IMR-90 (cell line): Measurements from ENCODE around the gene ARPP21. TPM values are rescaled to one million over a fixed set of nuclear protein-coding genes. Genes with fewer than 3 reads are reported as not detected.

Experiments
- ATAC-seq: fragments of 200-7000 bp; cut with Tn5 transposase; 2 replicates; pipeline ENCODE4 v1.9.1; 2020; ENCODE audit warnings: low read depth, mild to moderate bottlenecking, moderate library complexity
- BruUV-seq: library from RNA; stranded (reverse); fragments of 400-500 nt; replicated peaks from 2 replicates; lab custom pipeline; 2021; lab: Mats Ljungman, UMichigan
- CTCF ChIA-PET: fragments of 300-600 bp; formaldehyde crosslinking; extraction: SDS; loops from one replicate; lab custom pipeline; 2021; ENCODE audit warnings: antibody characterized with exemption; lab: Yijun Ruan, JAX
- POLR2A ChIA-PET: fragments of 300-600 bp; sonication (Branson Sonifier 250); formaldehyde crosslinking; loops from one replicate; lab custom pipeline; 2022; ENCODE audit warnings: antibody characterized with exemption; ENCODE audit not compliant: unreplicated experiment; lab: Charles Lee
- DNase-seq: peaks from one replicate; pipeline ENCODE4 v3.0.0; 2013
- H2AFZ ChIP-seq: replicated peaks from 2 replicates; pipeline ENCODE3; 2013; ENCODE audit warnings: low read length, mild to moderate bottlenecking; ENCODE audit not compliant: poor library complexity
- H2AK5ac ChIP-seq: 2 replicates; pipeline ENCODE4 v1.6.1; 2013; ENCODE audit warnings: low read depth, low read length, inconsistent platforms
- H2AK9ac ChIP-seq: replicated peaks from 2 replicates; pipeline ENCODE3; 2013; ENCODE audit warnings: mild to moderate bottlenecking, low read depth, low read length, moderate library complexity; ENCODE audit not compliant: poor library complexity
- H2BK120ac ChIP-seq: 2 replicates; pipeline ENCODE4 v1.6.1; 2013; ENCODE audit warnings: low read depth, low read length, inconsistent platforms
- H2BK15ac ChIP-seq: 3 replicates; pipeline ENCODE4 v1.6.1; 2013; ENCODE audit warnings: low read depth, low read length, inconsistent platforms
- H2BK20ac ChIP-seq: 2 replicates; pipeline ENCODE4 v1.6.1; 2013; ENCODE audit warnings: low read depth, mild to moderate bottlenecking, inconsistent platforms, low read length, moderate library complexity
- H2BK5ac ChIP-seq: 2 replicates; pipeline ENCODE4 v1.6.1; 2013; ENCODE audit warnings: mild to moderate bottlenecking, low read depth, low read length, inconsistent platforms; ENCODE audit not compliant: poor library complexity, severe bottlenecking
- H3K14ac ChIP-seq: replicated peaks from 2 replicates; pipeline ENCODE4 v1.6.1; 2013; ENCODE audit warnings: low read depth, low read length, inconsistent platforms
- H3K18ac ChIP-seq: 2 replicates; pipeline ENCODE4 v1.6.1; 2013; ENCODE audit warnings: low read depth, low read length, control low read depth
- H3K23ac ChIP-seq: 2 replicates; pipeline ENCODE4 v1.6.1; 2013; ENCODE audit warnings: low read depth, low read length, inconsistent platforms
- H3K27ac ChIP-seq: 2 replicates; pipeline ENCODE4 v1.5.1; 2013; ENCODE audit warnings: mild to moderate bottlenecking, control low read depth, low read length; ENCODE audit not compliant: insufficient read depth
- H3K27me3 ChIP-seq: 2 replicates; pipeline ENCODE4 v1.6.1; 2013; ENCODE audit warnings: low read length; ENCODE audit not compliant: control insufficient read depth, insufficient read depth
- H3K36me3 ChIP-seq: 2 replicates; pipeline ENCODE4 v1.6.1; 2013; ENCODE audit warnings: low read length, mixed read lengths; ENCODE audit not compliant: control insufficient read depth, insufficient read depth
- H3K4ac ChIP-seq: 2 replicates; pipeline ENCODE4 v1.6.1; 2013; ENCODE audit warnings: low read depth, low read length, inconsistent platforms
- H3K4me1 ChIP-seq: 2 replicates; pipeline ENCODE4 v1.6.1; 2013; ENCODE audit warnings: low read length, mixed read lengths; ENCODE audit not compliant: control insufficient read depth, insufficient read depth
- H3K4me2 ChIP-seq: 2 replicates; pipeline ENCODE4 v1.6.1; 2013; ENCODE audit warnings: low read depth, mild to moderate bottlenecking, control low read depth, low read length, moderate library complexity
- H3K4me3 ChIP-seq: 2 replicates; pipeline ENCODE4 v1.5.1; 2013; ENCODE audit warnings: low read depth, mild to moderate bottlenecking, control low read depth, low read length, moderate library complexity; ENCODE audit not compliant: insufficient read depth
- H3K56ac ChIP-seq: 2 replicates; pipeline ENCODE4 v1.6.1; 2013; ENCODE audit warnings: low read length, inconsistent platforms; ENCODE audit not compliant: insufficient read depth; ENCODE audit errors: extremely low read depth
- H3K79me1 ChIP-seq, 2 experiments: 2 replicates each; pipeline ENCODE4 v1.6.1; 2013; ENCODE audit warnings: low read length in 2 of 2, inconsistent platforms in 1 of 2, low read depth in 1 of 2
- H3K9ac ChIP-seq: 2 replicates; pipeline ENCODE4 v1.6.1; 2013; ENCODE audit warnings: low read depth, low read length, control low read depth
- H3K9me1 ChIP-seq: 2 replicates; pipeline ENCODE4 v1.6.1; 2013; ENCODE audit warnings: low read length, inconsistent platforms; ENCODE audit not compliant: insufficient read depth
- H3K9me3 ChIP-seq: 2 replicates; pipeline ENCODE4 v1.6.1; 2013; ENCODE audit warnings: low read length; ENCODE audit not compliant: control insufficient read depth, insufficient read depth
- H4K20me1 ChIP-seq: 2 replicates; pipeline ENCODE4 v1.6.1; 2013; ENCODE audit warnings: low read length, inconsistent platforms; ENCODE audit not compliant: insufficient read depth
- H4K5ac ChIP-seq: 2 replicates; pipeline ENCODE4 v1.6.1; 2013; ENCODE audit warnings: mild to moderate bottlenecking, low read depth, low read length, control low read depth
- H4K8ac ChIP-seq, 2 experiments: 2 replicates each; pipeline ENCODE4 v1.6.1; 2013; ENCODE audit warnings: low read depth in 2 of 2, low read length in 2 of 2, control low read depth in 1 of 2, inconsistent platforms in 1 of 2
- H4K91ac ChIP-seq: 2 replicates; pipeline ENCODE4 v1.6.1; 2013; ENCODE audit warnings: low read depth, low read length, inconsistent platforms; ENCODE audit not compliant: insufficient read depth
- BHLHE40 ChIP-seq: fragments of 150-350 bp; IDR thresholded peaks from 2 replicates; pipeline ENCODE4 v1.6.1; 2016; ENCODE audit warnings: mild to moderate bottlenecking, low read depth, low read length
- CEBPB ChIP-seq: IDR thresholded peaks from 2 replicates; pipeline ENCODE4 v1.6.1; 2012; ENCODE audit warnings: low read depth, low read length, improper control_type of control experiment
- CHD1 ChIP-seq: IDR thresholded peaks from 2 replicates; pipeline ENCODE4 v1.6.1; 2012; ENCODE audit warnings: low read depth, low read length, improper control_type of control experiment
- ELK1 ChIP-seq: fragments of 150-350 bp; IDR thresholded peaks from 2 replicates; pipeline ENCODE4 v1.6.1; 2016; ENCODE audit warnings: low read depth, mild to moderate bottlenecking, low read length, moderate library complexity, borderline replicate concordance
- FOS ChIP-seq: fragments of 150-350 bp; IDR thresholded peaks from 2 replicates; pipeline ENCODE4 v1.6.1; 2016; ENCODE audit warnings: low read depth, low read length
- MAFK ChIP-seq: IDR thresholded peaks from 2 replicates; pipeline ENCODE4 v1.6.1; 2012; ENCODE audit warnings: low read depth, low read length, improper control_type of control experiment
- MAZ ChIP-seq: IDR thresholded peaks from 2 replicates; pipeline ENCODE4 v1.6.1; 2012; ENCODE audit warnings: low read depth, mild to moderate bottlenecking, low read length, improper control_type of control experiment, moderate library complexity, borderline replicate concordance
- MXI1 ChIP-seq: IDR thresholded peaks from 2 replicates; pipeline ENCODE4 v1.6.1; 2012; ENCODE audit warnings: low read depth, mild to moderate bottlenecking, low read length, moderate library complexity, borderline replicate concordance
- NFE2L2 ChIP-seq: fragments of 150-350 bp; IDR thresholded peaks from 2 replicates; pipeline ENCODE4 v1.6.1; 2016; ENCODE audit warnings: low read depth, mild to moderate bottlenecking, low read length
- POLR2A ChIP-seq: IDR thresholded peaks from 2 replicates; pipeline ENCODE4 v1.6.1; 2012; ENCODE audit warnings: mild to moderate bottlenecking, low read depth, low read length
- RAD21 ChIP-seq: IDR thresholded peaks from 2 replicates; pipeline ENCODE4 v1.6.1; 2012; ENCODE audit warnings: low read length, improper control_type of control experiment
- RCOR1 ChIP-seq: IDR thresholded peaks from 2 replicates; pipeline ENCODE4 v1.6.1; 2012; ENCODE audit warnings: mild to moderate bottlenecking, low read length, improper control_type of control experiment; ENCODE audit not compliant: insufficient replicate concordance
- RFX5 ChIP-seq: IDR thresholded peaks from 2 replicates; pipeline ENCODE4 v1.8.0; 2012; ENCODE audit warnings: low read depth, mild to moderate bottlenecking, low read length, moderate library complexity
- SMC3 ChIP-seq: fragments of 150-350 bp; IDR thresholded peaks from 2 replicates; pipeline ENCODE4 v1.6.1; 2016; ENCODE audit warnings: low read depth, mild to moderate bottlenecking, antibody characterized with exemption, low read length, moderate library complexity
- WGBS, 2 experiments: methylation state at CpG; one replicate each; pipeline versions ENCODE4 v1.1.5 to v1.1.7; 2013; ENCODE audit warnings: missing lambda C conversion rate in 2 of 2; ENCODE audit not compliant: insufficient read length in 1 of 2; ENCODE audit errors: extremely low coverage in 2 of 2; 5-methylcytosine and 5-hydroxymethylcytosine counted together
- dilution Hi-C: fragments of 300-500 bp; cut with HindIII; formaldehyde crosslinking; loops from one replicate; pipeline ENCODE4 v1.14.3; 2018; ENCODE audit warnings: low sequenced_read_pairs; ENCODE audit not compliant: unreplicated experiment
- in situ Hi-C: fragments of 300-500 bp; cut with MboI; formaldehyde crosslinking; loops from 3 replicates; pipeline ENCODE4 v1.14.3; 2019; ENCODE audit warnings: low sequenced_read_pairs, inconsistent platforms, mixed read lengths
- intact Hi-C: fragments of 100-400 bp; cut with micrococcal nuclease; formaldehyde crosslinking; loops from 2 replicates; pipeline ENCODE4 v1.10.0; 2022
- polyA plus RNA-seq, 3 experiments: library from polyadenylated mRNA; depleted of rRNA; stranded (reverse); fragments of >200 nt; gene quantifications; 2 replicates each; pipeline ENCODE4 v1.2.3, GENCODE V29; 2012; ENCODE audit warnings: low replicate concordance in 1 of 3
- total RNA-seq: library from RNA; depleted of rRNA; stranded (reverse); fragments of >200 nt; gene quantifications from 2 replicates; pipeline ENCODE4 v1.2.3, GENCODE V29; 2012
- TF ChIP-seq, protein P1 (sequence below): fragments of 150-350 bp; IDR thresholded peaks from 2 replicates; pipeline ENCODE4 v1.6.1; 2017; ENCODE audit warnings: mild to moderate bottlenecking, antibody characterized with exemption, low read length, low read depth
- TF ChIP-seq, protein P2 (sequence below): conservative IDR thresholded peaks from 2 replicates; pipeline ENCODE4 v1.5.1; 2012; ENCODE audit warnings: mild to moderate bottlenecking, low read depth, low read length, improper control_type of control experiment

Gene ARPP21
- total and polyA plus RNA-seq, 2 of the 4 experiments (the other 2 are of a cell fraction), result not detected

GRCh38 chr3:35817216-35817615, 177.9 kb downstream of the ARPP21 start:
- H2AK5ac ChIP-seq, result no peak overlapping the region
- H3K4me1 ChIP-seq, result no peaks in the 10 kb centered on the region
- no peak overlapping the region for H3K4me2 ChIP-seq
- no peak overlapping the region for H2BK120ac ChIP-seq
- no peaks in the 10 kb centered on the region for H3K9me1 ChIP-seq
- no peak overlapping the region for H3K9ac ChIP-seq
- no peaks in the 10 kb centered on the region for H3K27me3 ChIP-seq
- H2AFZ ChIP-seq, result no peak overlapping the region
- no peak overlapping the region for H3K18ac ChIP-seq
- no peak overlapping the region for H4K91ac ChIP-seq
- no peak overlapping the region for H3K23ac ChIP-seq
- dilution Hi-C loops, result no loop called here
- no peak overlapping the region for H2AK9ac ChIP-seq
- POLR2A ChIA-PET, result no interaction called here
- H2BK5ac ChIP-seq, result no peak overlapping the region
- WGBS, 2 experiments, result 10% methylated on average over 2 of the region's 4 CpGs; no CpG with 5 or more reads in 1 of the 2 experiments
- TF ChIP-seq RAD21, result no peak
- no peak for TF ChIP-seq MAZ
- TF ChIP-seq SMC3, result no peak
- TF ChIP-seq NFE2L2, result no peak
- no peak for TF ChIP-seq MXI1
- no peak for TF ChIP-seq CEBPB
- TF ChIP-seq FOS, result no peak
- TF ChIP-seq BHLHE40, result no peak
- TF ChIP-seq, protein P1, sequence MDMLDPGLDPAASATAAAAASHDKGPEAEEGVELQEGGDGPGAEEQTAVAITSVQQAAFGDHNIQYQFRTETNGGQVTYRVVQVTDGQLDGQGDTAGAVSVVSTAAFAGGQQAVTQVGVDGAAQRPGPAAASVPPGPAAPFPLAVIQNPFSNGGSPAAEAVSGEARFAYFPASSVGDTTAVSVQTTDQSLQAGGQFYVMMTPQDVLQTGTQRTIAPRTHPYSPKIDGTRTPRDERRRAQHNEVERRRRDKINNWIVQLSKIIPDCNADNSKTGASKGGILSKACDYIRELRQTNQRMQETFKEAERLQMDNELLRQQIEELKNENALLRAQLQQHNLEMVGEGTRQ, result no peak
- TF ChIP-seq, protein P2, sequence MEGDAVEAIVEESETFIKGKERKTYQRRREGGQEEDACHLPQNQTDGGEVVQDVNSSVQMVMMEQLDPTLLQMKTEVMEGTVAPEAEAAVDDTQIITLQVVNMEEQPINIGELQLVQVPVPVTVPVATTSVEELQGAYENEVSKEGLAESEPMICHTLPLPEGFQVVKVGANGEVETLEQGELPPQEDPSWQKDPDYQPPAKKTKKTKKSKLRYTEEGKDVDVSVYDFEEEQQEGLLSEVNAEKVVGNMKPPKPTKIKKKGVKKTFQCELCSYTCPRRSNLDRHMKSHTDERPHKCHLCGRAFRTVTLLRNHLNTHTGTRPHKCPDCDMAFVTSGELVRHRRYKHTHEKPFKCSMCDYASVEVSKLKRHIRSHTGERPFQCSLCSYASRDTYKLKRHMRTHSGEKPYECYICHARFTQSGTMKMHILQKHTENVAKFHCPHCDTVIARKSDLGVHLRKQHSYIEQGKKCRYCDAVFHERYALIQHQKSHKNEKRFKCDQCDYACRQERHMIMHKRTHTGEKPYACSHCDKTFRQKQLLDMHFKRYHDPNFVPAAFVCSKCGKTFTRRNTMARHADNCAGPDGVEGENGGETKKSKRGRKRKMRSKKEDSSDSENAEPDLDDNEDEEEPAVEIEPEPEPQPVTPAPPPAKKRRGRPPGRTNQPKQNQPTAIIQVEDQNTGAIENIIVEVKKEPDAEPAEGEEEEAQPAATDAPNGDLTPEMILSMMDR, result no peak
- no peak for TF ChIP-seq CHD1
- no peak for TF ChIP-seq POLR2A
- no peak for TF ChIP-seq MAFK
- TF ChIP-seq ELK1, result no peak
- TF ChIP-seq RCOR1, result no peak
- no peak for TF ChIP-seq RFX5
- H4K5ac ChIP-seq, result no peak overlapping the region
- no peaks in the 10 kb centered on the region for H3K36me3 ChIP-seq
- 0 out of 2 replicates have a peak, but pooled peaks cover 2% of the 10 kb centered on the region for H3K9me3 ChIP-seq
- CTCF ChIA-PET, result no interaction called here
- no peak overlapping the region for H3K56ac ChIP-seq
- intact Hi-C loops, result no loop called here
- no peak overlapping the region for H2BK15ac ChIP-seq
- no peak overlapping the region for H3K4me3 ChIP-seq
- no TSS peak for BruUV-seq
- H3K79me1 ChIP-seq, result no peaks in the 10 kb centered on the region
- H4K20me1 ChIP-seq, result no peaks in the 10 kb centered on the region
- no peak overlapping the region for H2BK20ac ChIP-seq
- DNase-seq (no peak), ATAC-seq (no peak)
- no peak overlapping the region for H3K14ac ChIP-seq
- in situ Hi-C loops, result no loop called here
- H3K27ac ChIP-seq, result no peak overlapping the region
- H3K4ac ChIP-seq, result no peak overlapping the region
- H4K8ac ChIP-seq, result no peak overlapping the region
